Calu3 (cell line): ENCODE results near the gene ARMC12. TPM values are rescaled to one million over a fixed set of nuclear protein-coding genes. Genes with fewer than 3 reads are reported as not detected.
A peak's percentile ranks its signal among the peaks of the same experiment; 100 is the strongest.
"Not testable (repeated sequence)": the region's sequence is repeated elsewhere in the genome, so short reads cannot be mapped to it uniquely, and the experiment has no call there.

Experiments
- Bru-seq: library from RNA; stranded (reverse); fragments of 400-500 nt; gene quantifications from one replicate; lab custom pipeline; 2021; lab: Mats Ljungman, UMichigan
- BruChase-seq, 2 experiments: library from RNA; stranded (reverse); fragments of 400-500 nt; gene quantifications; one replicate each; lab custom pipeline; 2021; lab: Mats Ljungman, UMichigan
- BruUV-seq: library from RNA; stranded (reverse); fragments of 400-500 nt; replicated peaks from 2 replicates; lab custom pipeline; 2021; lab: Mats Ljungman, UMichigan
- CTCF ChIA-PET: fragments of 300-600 bp; sonication (Branson Sonifier 250); formaldehyde crosslinking; loops from one replicate; lab custom pipeline; 2022; ENCODE audit warnings: antibody characterized with exemption; lab: Charles Lee
- DNase-seq: peaks from one replicate; pipeline ENCODE4 v3.0.0; 2022
- H3K27ac Mint-ChIP-seq: one replicate; pipeline ENCODE4 v1.8.0; 2022; ENCODE audit warnings: mixed read lengths; ENCODE audit not compliant: unreplicated experiment
- H3K27me3 Mint-ChIP-seq: one replicate; pipeline ENCODE4 v1.8.0; 2022; ENCODE audit warnings: mixed read lengths; ENCODE audit not compliant: unreplicated experiment
- H3K36me3 Mint-ChIP-seq: one replicate; pipeline ENCODE4 v1.8.0; 2022; ENCODE audit warnings: mild to moderate bottlenecking, moderate library complexity, mixed read lengths; ENCODE audit not compliant: insufficient read depth, unreplicated experiment
- H3K4me1 Mint-ChIP-seq: one replicate; pipeline ENCODE4 v1.8.0; 2022; ENCODE audit warnings: mild to moderate bottlenecking, low read depth, mixed read lengths; ENCODE audit not compliant: unreplicated experiment
- H3K4me3 Mint-ChIP-seq: one replicate; pipeline ENCODE4 v1.8.0; 2022; ENCODE audit warnings: mild to moderate bottlenecking, low read depth, moderate library complexity, mixed read lengths; ENCODE audit not compliant: unreplicated experiment
- H3K9me3 Mint-ChIP-seq: one replicate; pipeline ENCODE4 v1.8.0; 2022; ENCODE audit warnings: low read depth, mixed read lengths; ENCODE audit not compliant: unreplicated experiment
- CTCF ChIP-seq: fragments of 200-600 bp; IDR thresholded peaks from one replicate; pipeline ENCODE4 v1.8.0; 2022; ENCODE audit warnings: antibody characterized with exemption; ENCODE audit not compliant: unreplicated experiment
- intact Hi-C: fragments of 100-400 bp; cut with micrococcal nuclease; formaldehyde crosslinking; loops from one replicate; pipeline ENCODE4 v1.10.0; 2022; ENCODE audit not compliant: unreplicated experiment
- long read RNA-seq: library from polyadenylated mRNA; stranded (forward); transcript quantifications from one replicate; pipeline ENCODE4 v2.0.0, GENCODE V29; 2022
- total RNA-seq: library from RNA; stranded (reverse); gene quantifications from 2 replicates; pipeline ENCODE4 v1.2.3, GENCODE V29; 2022

The ARMC12 gene
- total RNA-seq (not detected in 2 replicates), Bru-seq, nascent RNA (percentile 10 among the genes with signal in this experiment), BruChase-seq, experiment 1, labeled RNA remaining after a 6-hour chase (percentile 10 among the genes with signal in this experiment), BruChase-seq, experiment 2, labeled RNA remaining after a 2-hour chase (percentile 16 among the genes with signal in this experiment)
- long read RNA-seq = 0 reads

DNA sequence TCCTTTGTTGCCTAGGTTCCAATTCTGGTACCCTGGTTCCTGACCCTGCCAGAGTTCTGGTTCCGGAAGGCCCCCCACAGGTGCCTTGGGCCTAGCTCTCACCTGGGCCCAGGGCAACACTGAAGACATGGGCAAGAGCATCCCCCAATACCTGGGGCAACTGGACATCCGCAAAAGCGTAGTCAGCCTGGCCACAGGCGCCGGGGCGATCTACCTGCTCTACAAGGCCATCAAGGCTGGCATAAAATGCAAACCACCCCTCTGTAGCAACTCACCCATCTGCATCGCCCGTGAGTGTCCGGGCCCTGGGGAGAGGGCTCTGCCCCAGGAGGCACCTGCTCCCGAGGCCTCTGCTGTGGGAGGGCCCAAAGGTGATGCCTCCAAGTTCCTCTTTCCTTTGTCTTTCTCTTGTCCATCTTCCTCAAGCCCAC is at the start of gene ARMC12:
Gene ARMC12 (plus strand): TSS at position 51 of the 431 bp plus-strand sequence. CDS start 77 bp downstream, at position 128.
- Mint-ChIP-seq H3K9me3 (no peaks in the 10 kb centered on the region), H3K4me3 (no peak within 1 kb of the TSS), H3K27ac (no peak within 1 kb of the TSS), H3K36me3 (peaks cover under 1% of the 10 kb centered on the region), H3K4me1 (peaks cover 7% of the 10 kb centered on the region), H3K27me3 (no peaks in the 10 kb centered on the region)
- no peak for TF ChIP-seq CTCF
- BruUV-seq = no TSS peak
- CTCF ChIA-PET = interaction anchor here (0.6 to 2.9 kb wide), 17 partner anchors 9 to 440 kb away, joined by 3 to 28 read pairs (median 3); no protein-coding TSS in a partner anchor
- DNase-seq = no peak
- intact Hi-C loops = loop anchor here (1.0 to 5.0 kb wide), 4 partner anchors 50 to 215 kb away; partner anchors contain the start of gene FKBP5

- intact Hi-C loops = loop anchor here (5.0 to 10.0 kb wide), 3 partner anchors 49 to 106 kb away; partner anchors contain the start of gene ARMC12
- Mint-ChIP-seq H3K36me3 (peaks cover 24% of the 10 kb centered on the region), H3K9me3 (no peaks in the 10 kb centered on the region), H3K4me1 (peaks cover 7% of the 10 kb centered on the region), H3K27ac (peak overlapping the region; percentile 77), H3K27me3 (no peaks in the 10 kb centered on the region), H3K4me3 (peak overlapping the region; percentile 98)
- TF ChIP-seq CTCF = no peak
- CTCF ChIA-PET = interaction anchor here (0.6 to 0.8 kb wide), 3 partner anchors 15 to 185 kb away, joined by 3 read pairs; no protein-coding TSS in a partner anchor
- peak; percentile 75 for DNase-seq
- BruUV-seq = no TSS peak
These were observed 48.9 kb upstream of the ARMC12 start for GRCh38 chr6:35687658-35688604.

DNA sequence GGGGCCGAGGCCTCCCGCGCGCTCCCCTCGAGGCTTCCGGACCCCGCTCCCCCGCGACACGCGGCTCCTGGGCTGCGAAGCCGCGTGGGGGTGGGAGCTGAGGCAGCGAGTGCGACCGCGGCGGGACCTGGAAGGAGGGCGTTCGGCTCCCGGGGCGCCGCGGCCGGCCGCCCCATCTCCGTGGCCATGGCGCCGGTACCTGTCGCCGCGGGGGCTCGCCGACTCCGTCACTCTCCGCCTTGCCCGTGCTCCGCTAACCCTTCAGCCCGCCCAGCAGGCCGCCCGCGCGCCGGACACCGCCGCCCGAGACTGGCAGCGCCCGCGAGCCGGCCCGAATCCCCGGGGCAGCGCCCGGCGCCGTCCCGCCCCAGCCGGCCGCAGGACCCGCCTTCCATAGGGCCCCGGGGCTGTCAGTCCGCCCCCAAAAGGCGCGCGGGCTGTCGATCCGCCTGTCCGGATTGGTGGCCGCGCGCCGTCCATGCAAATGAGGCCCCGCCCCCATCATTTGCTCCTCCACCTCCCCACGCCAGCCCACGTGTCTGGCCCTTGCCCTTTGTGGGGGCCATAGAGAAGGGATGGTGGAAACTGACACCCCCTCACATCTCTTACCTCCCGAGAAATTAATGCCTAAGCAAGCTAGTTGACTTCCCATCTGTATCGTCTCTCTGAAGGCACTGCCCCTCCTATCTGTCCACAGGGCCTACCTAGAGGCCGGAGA is 48.1 kb upstream of the ARMC12 start, which contains the start of gene FKBP5:
Gene FKBP5 (minus strand): TSS at position 311 of the 718 bp plus-strand sequence. CDS start 46,091 bp downstream, outside the sequence.
- peaks cover 7% of the 10 kb centered on the region for H3K4me1 Mint-ChIP-seq
- CTCF ChIA-PET = no interaction called here
- H3K9me3 Mint-ChIP-seq = no peaks in the 10 kb centered on the region
- DNase-seq = peak; percentile 97
- peak within 1 kb of the TSS; percentile 77 for H3K27ac Mint-ChIP-seq
- peak within 1 kb of the TSS; percentile 98 for H3K4me3 Mint-ChIP-seq
- intact Hi-C loops = loop anchor here (5.0 to 10.0 kb wide), 3 partner anchors 49 to 106 kb away; partner anchors contain the start of gene ARMC12
- no peaks in the 10 kb centered on the region for H3K27me3 Mint-ChIP-seq
- no peak for TF ChIP-seq CTCF
- no TSS peak for BruUV-seq
- H3K36me3 Mint-ChIP-seq = peaks cover 24% of the 10 kb centered on the region

GRCh38 chr6:35690006-35690405 is 46.8 kb upstream of the ARMC12 start:
- intact Hi-C loops, BruUV-seq, H3K27me3 Mint-ChIP-seq, H3K4me1 Mint-ChIP-seq, DNase-seq, H3K27ac Mint-ChIP-seq, H3K4me3 Mint-ChIP-seq, H3K9me3 Mint-ChIP-seq: not testable (repeated sequence)
- peaks cover 24% of the 10 kb centered on the region for H3K36me3 Mint-ChIP-seq
- CTCF ChIA-PET = interaction anchor here (0.6 to 1.0 kb wide), 2 partner anchors 13 to 52 kb away, joined by 3 to 5 read pairs; no protein-coding TSS in a partner anchor
